ENCODE data around the gene TECPR1. TPM values are rescaled to one million over a fixed set of nuclear protein-coding genes. Genes with fewer than 3 reads are reported as not detected.

The TECPR1 gene
- total RNA-seq, 1 donor: 11.7 TPM

GRCh38 chr7:98233219-98234070 is 18.6 kb downstream of the TECPR1 start:
- TF ChIP-seq, protein P1, sequence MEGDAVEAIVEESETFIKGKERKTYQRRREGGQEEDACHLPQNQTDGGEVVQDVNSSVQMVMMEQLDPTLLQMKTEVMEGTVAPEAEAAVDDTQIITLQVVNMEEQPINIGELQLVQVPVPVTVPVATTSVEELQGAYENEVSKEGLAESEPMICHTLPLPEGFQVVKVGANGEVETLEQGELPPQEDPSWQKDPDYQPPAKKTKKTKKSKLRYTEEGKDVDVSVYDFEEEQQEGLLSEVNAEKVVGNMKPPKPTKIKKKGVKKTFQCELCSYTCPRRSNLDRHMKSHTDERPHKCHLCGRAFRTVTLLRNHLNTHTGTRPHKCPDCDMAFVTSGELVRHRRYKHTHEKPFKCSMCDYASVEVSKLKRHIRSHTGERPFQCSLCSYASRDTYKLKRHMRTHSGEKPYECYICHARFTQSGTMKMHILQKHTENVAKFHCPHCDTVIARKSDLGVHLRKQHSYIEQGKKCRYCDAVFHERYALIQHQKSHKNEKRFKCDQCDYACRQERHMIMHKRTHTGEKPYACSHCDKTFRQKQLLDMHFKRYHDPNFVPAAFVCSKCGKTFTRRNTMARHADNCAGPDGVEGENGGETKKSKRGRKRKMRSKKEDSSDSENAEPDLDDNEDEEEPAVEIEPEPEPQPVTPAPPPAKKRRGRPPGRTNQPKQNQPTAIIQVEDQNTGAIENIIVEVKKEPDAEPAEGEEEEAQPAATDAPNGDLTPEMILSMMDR (IDR thresholded peaks at IDR 0.05; ENCODE audit: insufficient read depth, low read length): no peak
- no peak for DNase-seq (ENCODE audit: low read depth)
- no peak overlapping the region for H3K4me3 ChIP-seq (ENCODE audit: low read depth, low read length)

DNA sequence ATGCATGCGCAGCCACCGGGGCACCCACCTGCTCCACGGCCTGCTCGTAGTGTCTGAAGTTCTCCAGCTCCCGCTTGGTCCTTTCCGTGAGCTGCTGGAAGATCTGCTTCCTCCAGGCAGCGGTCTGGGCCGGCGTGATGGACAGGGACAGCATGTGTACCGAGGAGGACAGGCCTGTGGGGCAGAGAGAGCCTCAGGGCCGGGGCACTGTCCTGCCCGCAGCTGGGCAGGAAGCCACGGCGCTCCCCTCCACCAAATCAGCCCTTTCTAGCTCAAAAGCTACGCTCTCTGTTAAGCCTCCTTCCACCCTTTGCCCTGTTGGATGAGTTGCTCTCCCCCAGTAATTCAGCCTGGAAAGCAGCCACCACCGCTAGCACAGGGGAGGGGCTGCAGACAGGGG is 19.2 kb downstream of the TECPR1 start:
- DNase-seq (ENCODE audit: low read depth): no peak
- H3K4me3 ChIP-seq (ENCODE audit: low read depth, low read length): no peak overlapping the region
- TF ChIP-seq, protein P1 (IDR thresholded peaks at IDR 0.05; ENCODE audit: insufficient read depth, low read length): no peak

GRCh38 chr7:98232263-98232585 is 19.8 kb downstream of the TECPR1 start:
- TF ChIP-seq, protein P1 (IDR thresholded peaks at IDR 0.05; ENCODE audit: insufficient read depth, low read length): no peak
- H3K4me3 ChIP-seq (ENCODE audit: low read depth, low read length): no peak overlapping the region
- no peak for DNase-seq (ENCODE audit: low read depth)

DNA sequence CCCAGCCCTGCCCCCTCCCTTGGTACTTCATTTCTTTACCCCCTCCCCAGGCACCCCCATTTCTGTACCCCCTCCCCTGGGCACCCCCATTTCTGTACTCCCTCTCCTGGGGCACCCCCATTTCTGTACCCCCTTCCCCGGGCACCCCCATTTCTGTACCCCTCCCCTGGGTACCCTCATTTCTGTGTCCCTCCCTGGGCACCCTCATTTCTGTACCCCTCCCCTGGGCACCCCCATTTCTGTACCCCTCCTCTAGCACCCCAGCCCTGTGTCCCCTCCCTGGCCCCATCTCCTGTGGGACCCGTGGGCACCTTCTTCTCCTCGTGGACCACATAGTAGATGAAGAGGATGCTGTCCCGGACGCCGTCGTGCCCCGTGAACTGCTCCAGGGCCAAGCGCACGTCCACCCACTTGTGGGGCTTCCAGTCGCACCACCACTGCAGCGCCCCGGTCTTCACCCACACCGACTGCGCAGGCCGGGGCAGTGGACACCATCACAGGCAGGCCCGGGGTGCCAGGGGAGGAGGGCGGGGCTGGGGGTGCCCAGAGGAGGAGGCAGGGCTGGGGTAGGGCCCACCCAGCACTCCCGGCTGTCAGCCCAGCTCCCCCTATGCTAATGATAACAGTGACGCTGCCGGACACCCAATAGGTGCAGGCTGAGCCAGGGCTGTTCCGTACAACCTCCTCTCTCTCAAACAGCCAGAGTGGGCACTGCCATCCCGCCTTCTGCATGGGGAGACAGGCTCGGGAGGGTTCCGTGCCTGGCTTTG is 20.4 kb downstream of the TECPR1 start:
- TF ChIP-seq, protein P1 (IDR thresholded peaks at IDR 0.05; ENCODE audit: insufficient read depth, low read length): no peak
- H3K4me3 ChIP-seq (ENCODE audit: low read depth, low read length): no peak overlapping the region
- no peak for DNase-seq (ENCODE audit: low read depth)

GRCh38 chr7:98230746-98231471 is 21.1 kb downstream of the TECPR1 start:
- TF ChIP-seq, protein P1 (IDR thresholded peaks at IDR 0.05; ENCODE audit: insufficient read depth, low read length): no peak
- H3K4me3 ChIP-seq (ENCODE audit: low read depth, low read length): no peak overlapping the region
- DNase-seq (ENCODE audit: low read depth): no peak

GRCh38 chr7:98229991-98230745 is 21.9 kb downstream of the TECPR1 start:
- TF ChIP-seq, protein P1 (IDR thresholded peaks at IDR 0.05; ENCODE audit: insufficient read depth, low read length): no peak
- H3K4me3 ChIP-seq (ENCODE audit: low read depth, low read length): no peak overlapping the region
- DNase-seq (ENCODE audit: low read depth): no peak

Measured in fibroblast of the aortic adventitia (primary cell).